H9 (cell line): Measurements from ENCODE around the gene ANKRD44. TPM values are rescaled to one million over a fixed set of nuclear protein-coding genes. Genes with fewer than 3 reads are reported as not detected.

Source experiments
- DNase-seq: peaks from one replicate; pipeline ENCODE4 v3.0.0-alpha.2; 2017
- H2AFZ ChIP-seq: one replicate; pipeline ENCODE4 v1.6.1; 2013; ENCODE audit warnings: mild to moderate bottlenecking, low read length, control low read depth, moderate library complexity
- H2AK5ac ChIP-seq: 2 replicates; pipeline ENCODE4 v1.6.1; 2013; ENCODE audit warnings: low read length, control low read depth, mixed read lengths; ENCODE audit not compliant: insufficient read length
- H2BK120ac ChIP-seq: one replicate; pipeline ENCODE4 v1.6.1; 2013; ENCODE audit warnings: low read depth, mild to moderate bottlenecking, low read length, control low read depth, inconsistent platforms; ENCODE audit not compliant: poor library complexity, severe bottlenecking
- H2BK12ac ChIP-seq: 2 replicates; pipeline ENCODE4 v1.6.1; 2013; ENCODE audit warnings: low read length, control low read depth, mixed read lengths, low read depth; ENCODE audit not compliant: insufficient read length
- H2BK15ac ChIP-seq: 2 replicates; pipeline ENCODE4 v1.6.1; 2013; ENCODE audit warnings: low read depth, low read length, control low read depth
- H2BK20ac ChIP-seq: one replicate; pipeline ENCODE4 v1.6.1; 2013; ENCODE audit warnings: low read depth, mild to moderate bottlenecking, low read length, control low read depth, inconsistent platforms; ENCODE audit not compliant: poor library complexity, severe bottlenecking
- H2BK5ac ChIP-seq: 2 replicates; pipeline ENCODE4 v1.6.1; 2013; ENCODE audit warnings: low read length, control low read depth, mixed read lengths; ENCODE audit not compliant: insufficient read length
- H3K14ac ChIP-seq: 2 replicates; pipeline ENCODE4 v1.6.1; 2013; ENCODE audit warnings: low read length, control low read depth; ENCODE audit not compliant: insufficient read depth
- H3K18ac ChIP-seq: 2 replicates; pipeline ENCODE4 v1.6.1; 2013; ENCODE audit warnings: low read depth, mild to moderate bottlenecking, mixed read lengths, low read length, control low read depth; ENCODE audit not compliant: insufficient read length
- H3K23ac ChIP-seq: 2 replicates; pipeline ENCODE4 v1.6.1; 2013; ENCODE audit warnings: low read length, control low read depth, mixed read lengths, low read depth; ENCODE audit not compliant: insufficient read length
- H3K23me2 ChIP-seq: 2 replicates; pipeline ENCODE4 v1.6.1; 2013; ENCODE audit warnings: low read depth, mild to moderate bottlenecking, mixed read lengths, low read length, control low read depth; ENCODE audit not compliant: insufficient read length, poor library complexity, severe bottlenecking
- H3K27ac ChIP-seq: 2 replicates; pipeline ENCODE4 v1.5.1; 2013; ENCODE audit warnings: low read length, control low read depth, mixed read lengths, low read depth; ENCODE audit not compliant: insufficient read length
- H3K27me3 ChIP-seq: 2 replicates; pipeline ENCODE4 v1.6.1; 2013; ENCODE audit warnings: low read length, control low read depth, inconsistent platforms; ENCODE audit not compliant: insufficient read depth
- H3K4ac ChIP-seq: 2 replicates; pipeline ENCODE4 v1.6.1; 2013; ENCODE audit warnings: low read depth, mild to moderate bottlenecking, control low read depth, inconsistent platforms, low read length, moderate library complexity
- H3K4me1 ChIP-seq: 2 replicates; pipeline ENCODE4 v1.6.1; 2013; ENCODE audit warnings: low read length, control low read depth, inconsistent platforms; ENCODE audit not compliant: insufficient read depth
- H3K4me2 ChIP-seq: 2 replicates; pipeline ENCODE4 v1.6.1; 2013; ENCODE audit warnings: low read length, control low read depth, mixed read lengths; ENCODE audit not compliant: insufficient read length, insufficient read depth
- H3K56ac ChIP-seq: 2 replicates; pipeline ENCODE4 v1.6.1; 2013; ENCODE audit warnings: low read depth, mild to moderate bottlenecking, mixed read lengths, low read length, control low read depth; ENCODE audit not compliant: insufficient read length
- H3K79me1 ChIP-seq: 2 replicates; pipeline ENCODE4 v1.6.1; 2013; ENCODE audit warnings: low read depth, mild to moderate bottlenecking, moderate library complexity, low read length, control low read depth, inconsistent platforms; ENCODE audit not compliant: insufficient read depth, poor library complexity, severe bottlenecking
- H3K79me2 ChIP-seq: 2 replicates; pipeline ENCODE4 v1.6.1; 2013; ENCODE audit warnings: low read length, control low read depth, inconsistent platforms; ENCODE audit not compliant: insufficient read depth
- H3K9ac ChIP-seq: 2 replicates; pipeline ENCODE4 v1.6.1; 2013; ENCODE audit warnings: low read length, control low read depth, mixed read lengths; ENCODE audit not compliant: insufficient read length; ENCODE audit errors: extremely low read depth
- H3K9me3 ChIP-seq: one replicate; pipeline ENCODE4 v1.6.1; 2013; ENCODE audit warnings: low read depth, low read length, inconsistent platforms; ENCODE audit not compliant: control insufficient read depth
- H3T11ph ChIP-seq: one replicate; pipeline ENCODE4 v1.6.1; 2013; ENCODE audit warnings: mild to moderate bottlenecking, low read length, control low read depth, inconsistent platforms
- H4K20me1 ChIP-seq: one replicate; pipeline ENCODE4 v1.6.1; 2013; ENCODE audit not compliant: control insufficient read depth, insufficient read length, insufficient read depth
- H4K5ac ChIP-seq: 2 replicates; pipeline ENCODE4 v1.6.1; 2013; ENCODE audit warnings: low read depth, mild to moderate bottlenecking, mixed read lengths, low read length, control low read depth; ENCODE audit not compliant: insufficient read length
- H4K8ac ChIP-seq: replicated peaks from 2 replicates; pipeline ENCODE4 v1.6.1; 2013; ENCODE audit warnings: low read length, control low read depth, mixed read lengths, low read depth; ENCODE audit not compliant: insufficient read length
- H4K91ac ChIP-seq: 2 replicates; pipeline ENCODE4 v1.6.1; 2013; ENCODE audit warnings: low read depth, mild to moderate bottlenecking, moderate library complexity, mixed read lengths, low read length, control low read depth; ENCODE audit not compliant: insufficient read length
- H3K27ac Mint-ChIP-seq, 3 experiments: 2 replicates in 2 of 3; 3 replicates in 1 of 3; pipeline ENCODE4 v1.8.0; 2020 to 2021; ENCODE audit warnings: mixed read lengths in 3 of 3, mild to moderate bottlenecking in 1 of 3, moderate library complexity in 1 of 3
- H3K27me3 Mint-ChIP-seq: 2 replicates; pipeline ENCODE4 v1.8.0; 2021; ENCODE audit warnings: low read depth, mild to moderate bottlenecking, moderate library complexity, mixed read lengths
- H3K36me3 Mint-ChIP-seq, 3 experiments: 2 replicates in 2 of 3; 3 replicates in 1 of 3; pipeline ENCODE4 v1.8.0; 2020 to 2021; ENCODE audit warnings: low read depth in 3 of 3, mixed read lengths in 3 of 3; ENCODE audit not compliant: insufficient read depth in 1 of 3
- H3K4me1 Mint-ChIP-seq, 2 experiments: 2 replicates each; pipeline ENCODE4 v1.8.0; 2020; ENCODE audit warnings: mixed read lengths in 2 of 2
- H3K4me3 Mint-ChIP-seq, 2 experiments: 2 replicates in 1 of 2; 3 replicates in 1 of 2; pipeline ENCODE4 v1.8.0; 2020 to 2021; ENCODE audit warnings: mild to moderate bottlenecking in 2 of 2, mixed read lengths in 2 of 2, moderate library complexity in 1 of 2
- H3K9me3 Mint-ChIP-seq, 2 experiments: 2 replicates in 1 of 2; 3 replicates in 1 of 2; pipeline ENCODE4 v1.8.0; 2020; ENCODE audit warnings: mild to moderate bottlenecking in 2 of 2, mixed read lengths in 2 of 2, moderate library complexity in 1 of 2
- WGBS: extraction: QIAGEN DNeasy Blood & Tissue Kit; methylation state at CpG from one replicate; pipeline ENCODE4 v1.1.7; 2013; ENCODE audit warnings: missing lambda C conversion rate, low lambda C conversion rate, mixed read lengths; ENCODE audit not compliant: insufficient read length; ENCODE audit errors: extremely low coverage; 5-methylcytosine and 5-hydroxymethylcytosine counted together
- total RNA-seq: library from RNA; stranded (reverse); gene quantifications from 2 replicates; pipeline ENCODE4 v1.2.1, GENCODE V29; 2021
- TF ChIP-seq, protein P1 (sequence below): fragments of 200-600 bp; sonication (generic); conservative IDR thresholded peaks from 3 replicates; pipeline ENCODE4 v1.8.0; 2021; ENCODE audit warnings: antibody characterized with exemption, mild to moderate bottlenecking

The ANKRD44 gene
- total RNA-seq, 1 experiment from 2014 or later: 1.9 TPM

DNA sequence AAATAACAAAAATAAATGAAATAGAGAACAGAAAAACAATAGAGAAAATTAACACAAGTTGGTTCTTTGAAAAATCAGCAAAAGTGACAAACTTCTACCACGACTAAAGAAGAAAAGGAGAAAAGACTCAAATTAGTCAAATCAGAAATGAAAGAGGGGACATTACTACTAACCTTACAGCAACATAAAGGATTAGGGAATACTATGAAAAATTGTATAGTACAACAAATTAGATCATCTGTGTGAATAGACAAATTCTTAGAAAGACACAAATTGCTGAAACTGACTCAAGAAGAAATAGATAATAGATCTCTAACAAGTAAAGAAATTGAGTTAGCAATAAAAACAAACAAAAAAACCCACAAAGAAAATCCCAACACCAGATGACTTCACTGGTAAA, 335.6 kb downstream of the ANKRD44 start:
- no peak overlapping the region for H2BK120ac ChIP-seq
- H3K14ac ChIP-seq: no peak overlapping the region
- no peak overlapping the region for H2AK5ac ChIP-seq
- H3K79me2 ChIP-seq: no peaks in the 10 kb centered on the region
- no peak overlapping the region for H3K27ac Mint-ChIP-seq
- H2AFZ ChIP-seq: no peak overlapping the region
- H3K9me3 ChIP-seq: no peaks in the 10 kb centered on the region
- WGBS: no CpG with 5 or more reads among the region's 1 CpG
- H3K27me3 ChIP-seq: no peaks in the 10 kb centered on the region
- H4K20me1 ChIP-seq: no peaks in the 10 kb centered on the region
- H3T11ph ChIP-seq: no peak overlapping the region
- H3K27ac ChIP-seq: no peak overlapping the region
- H3K9ac ChIP-seq: no peak overlapping the region
- no peaks in the 10 kb centered on the region for H3K79me1 ChIP-seq
- H3K36me3 Mint-ChIP-seq: peaks cover 0 to 2% (median 0%) of the 10 kb centered on the region in 3 experiments; a peak in 2 of 7 replicates
- H3K4me2 ChIP-seq: no peak overlapping the region
- H3K9me3 Mint-ChIP-seq: peaks cover 3 to 4% of the 10 kb centered on the region in 2 experiments; a peak in 3 of 5 replicates
- H2BK20ac ChIP-seq: no peak overlapping the region
- H3K4ac ChIP-seq: no peak overlapping the region
- no peaks in the 10 kb centered on the region for H3K23me2 ChIP-seq
- H2BK15ac ChIP-seq: no peak overlapping the region
- H4K91ac ChIP-seq: no peak overlapping the region
- TF ChIP-seq, protein P1, sequence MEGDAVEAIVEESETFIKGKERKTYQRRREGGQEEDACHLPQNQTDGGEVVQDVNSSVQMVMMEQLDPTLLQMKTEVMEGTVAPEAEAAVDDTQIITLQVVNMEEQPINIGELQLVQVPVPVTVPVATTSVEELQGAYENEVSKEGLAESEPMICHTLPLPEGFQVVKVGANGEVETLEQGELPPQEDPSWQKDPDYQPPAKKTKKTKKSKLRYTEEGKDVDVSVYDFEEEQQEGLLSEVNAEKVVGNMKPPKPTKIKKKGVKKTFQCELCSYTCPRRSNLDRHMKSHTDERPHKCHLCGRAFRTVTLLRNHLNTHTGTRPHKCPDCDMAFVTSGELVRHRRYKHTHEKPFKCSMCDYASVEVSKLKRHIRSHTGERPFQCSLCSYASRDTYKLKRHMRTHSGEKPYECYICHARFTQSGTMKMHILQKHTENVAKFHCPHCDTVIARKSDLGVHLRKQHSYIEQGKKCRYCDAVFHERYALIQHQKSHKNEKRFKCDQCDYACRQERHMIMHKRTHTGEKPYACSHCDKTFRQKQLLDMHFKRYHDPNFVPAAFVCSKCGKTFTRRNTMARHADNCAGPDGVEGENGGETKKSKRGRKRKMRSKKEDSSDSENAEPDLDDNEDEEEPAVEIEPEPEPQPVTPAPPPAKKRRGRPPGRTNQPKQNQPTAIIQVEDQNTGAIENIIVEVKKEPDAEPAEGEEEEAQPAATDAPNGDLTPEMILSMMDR: no peak
- no peak overlapping the region for H3K56ac ChIP-seq
- DNase-seq: no peak
- H3K4me3 Mint-ChIP-seq: no peak overlapping the region
- no peak overlapping the region for H3K23ac ChIP-seq
- H4K8ac ChIP-seq: no peak overlapping the region
- H3K27me3 Mint-ChIP-seq: no peaks in the 10 kb centered on the region
- H2BK12ac ChIP-seq: no peak overlapping the region
- no peak overlapping the region for H4K5ac ChIP-seq
- H3K4me1 Mint-ChIP-seq: peaks cover 6 to 9% of the 10 kb centered on the region in 2 experiments
- no peaks in the 10 kb centered on the region for H3K4me1 ChIP-seq
- no peak overlapping the region for H3K18ac ChIP-seq
- no peak overlapping the region for H2BK5ac ChIP-seq
